ENCODE data around the gene PKD1.

DNA sequence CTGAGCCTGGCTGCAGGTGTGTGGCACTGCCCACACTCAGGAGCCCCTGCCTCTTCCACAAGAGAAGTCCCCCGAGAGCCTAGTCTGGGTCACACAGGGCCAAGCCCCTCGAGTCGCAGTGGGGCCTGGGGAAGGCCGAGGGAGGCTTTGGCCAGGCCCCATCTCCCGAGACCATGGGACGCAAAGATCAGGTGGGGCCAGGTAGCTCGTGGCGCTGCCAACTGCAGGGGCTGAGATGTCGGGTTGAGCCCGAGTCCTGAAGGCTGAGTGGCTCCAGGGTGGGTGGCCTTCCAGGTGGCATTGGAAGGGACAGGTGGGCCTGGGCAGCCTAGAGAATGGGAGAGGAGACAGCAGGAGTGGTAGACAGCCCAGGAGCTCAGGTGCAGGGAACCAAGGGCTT, 26.2 kb upstream of the PKD1 start:
- TF ChIP-seq, protein P1, sequence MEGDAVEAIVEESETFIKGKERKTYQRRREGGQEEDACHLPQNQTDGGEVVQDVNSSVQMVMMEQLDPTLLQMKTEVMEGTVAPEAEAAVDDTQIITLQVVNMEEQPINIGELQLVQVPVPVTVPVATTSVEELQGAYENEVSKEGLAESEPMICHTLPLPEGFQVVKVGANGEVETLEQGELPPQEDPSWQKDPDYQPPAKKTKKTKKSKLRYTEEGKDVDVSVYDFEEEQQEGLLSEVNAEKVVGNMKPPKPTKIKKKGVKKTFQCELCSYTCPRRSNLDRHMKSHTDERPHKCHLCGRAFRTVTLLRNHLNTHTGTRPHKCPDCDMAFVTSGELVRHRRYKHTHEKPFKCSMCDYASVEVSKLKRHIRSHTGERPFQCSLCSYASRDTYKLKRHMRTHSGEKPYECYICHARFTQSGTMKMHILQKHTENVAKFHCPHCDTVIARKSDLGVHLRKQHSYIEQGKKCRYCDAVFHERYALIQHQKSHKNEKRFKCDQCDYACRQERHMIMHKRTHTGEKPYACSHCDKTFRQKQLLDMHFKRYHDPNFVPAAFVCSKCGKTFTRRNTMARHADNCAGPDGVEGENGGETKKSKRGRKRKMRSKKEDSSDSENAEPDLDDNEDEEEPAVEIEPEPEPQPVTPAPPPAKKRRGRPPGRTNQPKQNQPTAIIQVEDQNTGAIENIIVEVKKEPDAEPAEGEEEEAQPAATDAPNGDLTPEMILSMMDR (IDR thresholded peaks at IDR 0.05): no peak
- TF ChIP-seq ZFX (IDR thresholded peaks at IDR 0.05; ENCODE audit: borderline replicate concordance): no peak
